Activated naive CD4-positive, alpha-beta T cell treated with anti-CD3 and anti-CD28 coated beads, Interleukin-2, amount 10 ng/mL, durations not matched to agents 7 days and 5 days (primary cell): ENCODE measurements around the gene TEP1.
A peak's percentile ranks its signal among the peaks of the same experiment; 100 is the strongest.

Experiments used
- CTCF ChIA-PET: fragments of 350-600 bp; sonication (Branson Sonifier 250); formaldehyde crosslinking; loops from one replicate; lab custom pipeline; 2021; ENCODE audit warnings: antibody characterized with exemption; lab: Charles Lee
- DNase-seq: peaks from one replicate; pipeline ENCODE4 v3.0.0-alpha.2; 2020
- H3K27ac Mint-ChIP-seq: one replicate; pipeline ENCODE4 v1.8.0; 2021; ENCODE audit warnings: mild to moderate bottlenecking, moderate library complexity, mixed read lengths
- H3K27me3 Mint-ChIP-seq: one replicate; pipeline ENCODE4 v1.8.0; 2021; ENCODE audit warnings: mild to moderate bottlenecking, mixed read lengths
- H3K36me3 Mint-ChIP-seq: one replicate; pipeline ENCODE4 v1.8.0; 2021; ENCODE audit warnings: mixed read lengths
- H3K4me1 Mint-ChIP-seq: one replicate; pipeline ENCODE4 v1.8.0; 2021; ENCODE audit warnings: mixed read lengths
- H3K4me3 Mint-ChIP-seq: one replicate; pipeline ENCODE4 v1.8.0; 2021; ENCODE audit warnings: mild to moderate bottlenecking, moderate library complexity, mixed read lengths
- H3K9me3 Mint-ChIP-seq: one replicate; pipeline ENCODE4 v1.8.0; 2021; ENCODE audit warnings: mixed read lengths

Gene TEP1

GRCh38 chr14:20440882-20441281 lies 27.6 kb upstream of the TEP1 start:
- H3K4me3 Mint-ChIP-seq: no peak overlapping the region
- H3K4me1 Mint-ChIP-seq: peaks cover 22% of the 10 kb centered on the region
- peaks cover 6% of the 10 kb centered on the region for H3K36me3 Mint-ChIP-seq
- CTCF ChIA-PET: interaction anchor here (1.2 kb wide), 1 partner anchor 14 kb away, joined by 3 read pairs; the partner anchor contains the start of genes APEX1 and OSGEP
- no peaks in the 10 kb centered on the region for H3K9me3 Mint-ChIP-seq
- H3K27me3 Mint-ChIP-seq: peaks cover 18% of the 10 kb centered on the region
- H3K27ac Mint-ChIP-seq: peak overlapping the region; percentile 61
- DNase-seq: peak; percentile 46

GRCh38 chr14:20440465-20440864 lies 27.2 kb upstream of the TEP1 start:
- no peak overlapping the region for H3K4me3 Mint-ChIP-seq
- no peaks in the 10 kb centered on the region for H3K9me3 Mint-ChIP-seq
- H3K36me3 Mint-ChIP-seq: peaks cover 6% of the 10 kb centered on the region
- H3K27ac Mint-ChIP-seq: no peak overlapping the region
- H3K27me3 Mint-ChIP-seq: peaks cover 20% of the 10 kb centered on the region
- peaks cover 22% of the 10 kb centered on the region for H3K4me1 Mint-ChIP-seq
- CTCF ChIA-PET: interaction anchor here (1.2 kb wide), 1 partner anchor 14 kb away, joined by 3 read pairs; the partner anchor contains the start of genes APEX1 and OSGEP
- no peak for DNase-seq

GRCh38 chr14:20438664-20439063 lies 25.4 kb upstream of the TEP1 start:
- no peaks in the 10 kb centered on the region for H3K9me3 Mint-ChIP-seq
- no peak overlapping the region for H3K4me3 Mint-ChIP-seq
- H3K36me3 Mint-ChIP-seq: peaks cover 6% of the 10 kb centered on the region
- CTCF ChIA-PET: no interaction called here
- no peak for DNase-seq
- peaks cover 22% of the 10 kb centered on the region for H3K27me3 Mint-ChIP-seq
- H3K27ac Mint-ChIP-seq: no peak overlapping the region
- H3K4me1 Mint-ChIP-seq: peaks cover 22% of the 10 kb centered on the region

- H3K27me3 Mint-ChIP-seq: peaks cover 26% of the 10 kb centered on the region
- no peaks in the 10 kb centered on the region for H3K36me3 Mint-ChIP-seq
- DNase-seq: no peak
- CTCF ChIA-PET: interaction anchor here (0.7 kb wide), 1 partner anchor 9 kb away, joined by 3 read pairs; no protein-coding TSS in a partner anchor
- H3K4me1 Mint-ChIP-seq: peaks cover 14% of the 10 kb centered on the region
- H3K27ac Mint-ChIP-seq: no peak overlapping the region
- no peaks in the 10 kb centered on the region for H3K9me3 Mint-ChIP-seq
- no peak overlapping the region for H3K4me3 Mint-ChIP-seq
These were observed 23.1 kb upstream of the TEP1 start for GRCh38 chr14:20436363-20436755.

GRCh38 chr14:20435582-20436362 lies 22.5 kb upstream of the TEP1 start, which contains the start of gene KLHL33:
TSS of gene KLHL33 (minus strand) at chr14:20436166. CDS start at chr14:20435811, 355 bp downstream.
- Mint-ChIP-seq H3K9me3 (no peaks in the 10 kb centered on the region), H3K27me3 (peaks cover 26% of the 10 kb centered on the region), H3K4me1 (peaks cover 9% of the 10 kb centered on the region), H3K4me3 (no peak within 1 kb of the TSS), H3K27ac (no peak within 1 kb of the TSS), H3K36me3 (no peaks in the 10 kb centered on the region)
- no peak for DNase-seq
- CTCF ChIA-PET: interaction anchor here (0.7 kb wide), 1 partner anchor 9 kb away, joined by 3 read pairs; no protein-coding TSS in a partner anchor

GRCh38 chr14:20434701-20435581 lies 21.6 kb upstream of the TEP1 start:
- H3K27me3 Mint-ChIP-seq: peaks cover 26% of the 10 kb centered on the region
- no peak overlapping the region for H3K27ac Mint-ChIP-seq
- CTCF ChIA-PET: no interaction called here
- no peaks in the 10 kb centered on the region for H3K9me3 Mint-ChIP-seq
- peaks cover 5% of the 10 kb centered on the region for H3K4me1 Mint-ChIP-seq
- no peak for DNase-seq
- H3K36me3 Mint-ChIP-seq: no peaks in the 10 kb centered on the region
- H3K4me3 Mint-ChIP-seq: no peak overlapping the region

- peak overlapping the region; percentile 43 for H3K27ac Mint-ChIP-seq
- CTCF ChIA-PET: interaction anchor here (2.2 kb wide), 1 partner anchor 14 kb away, joined by 7 read pairs; no protein-coding TSS in a partner anchor
These were observed 16.7 kb upstream of the TEP1 start for GRCh38 chr14:20429801-20430669.

GRCh38 chr14:20428802-20429201 lies 15.5 kb upstream of the TEP1 start:
- no peak overlapping the region for H3K4me3 Mint-ChIP-seq

More at GRCh38 chr14:20429801-20430669, 16.7 kb upstream of the TEP1 start:
- Mint-ChIP-seq H3K4me1 (peaks cover 36% of the 10 kb centered on the region), H3K9me3 (no peaks in the 10 kb centered on the region), H3K27me3 (peaks cover 8% of the 10 kb centered on the region), H3K36me3 (peaks cover 2% of the 10 kb centered on the region), H3K4me3 (no peak overlapping the region)
- no peak for DNase-seq

GRCh38 chr14:20428010-20428365 lies 14.7 kb upstream of the TEP1 start:
- H3K4me1 Mint-ChIP-seq: peaks cover 36% of the 10 kb centered on the region
- no peak for DNase-seq
- H3K27ac Mint-ChIP-seq: peak overlapping the region; percentile 90
- H3K4me3 Mint-ChIP-seq: peak overlapping the region; percentile 29
- peaks cover 8% of the 10 kb centered on the region for H3K27me3 Mint-ChIP-seq
- H3K9me3 Mint-ChIP-seq: no peaks in the 10 kb centered on the region
- peaks cover 2% of the 10 kb centered on the region for H3K36me3 Mint-ChIP-seq
- CTCF ChIA-PET: interaction anchor here (1.1 kb wide), 1 partner anchor 12 kb away, joined by 4 read pairs; no protein-coding TSS in a partner anchor

More at GRCh38 chr14:20428802-20429201, 15.5 kb upstream of the TEP1 start:
- Mint-ChIP-seq H3K27ac (peak overlapping the region; percentile 52), H3K9me3 (no peaks in the 10 kb centered on the region), H3K27me3 (peaks cover 8% of the 10 kb centered on the region), H3K36me3 (peaks cover 2% of the 10 kb centered on the region), H3K4me1 (peaks cover 36% of the 10 kb centered on the region)
- no peak for DNase-seq
- CTCF ChIA-PET: interaction anchor here (2.2 kb wide), 1 partner anchor 13 kb away, joined by 7 read pairs; no protein-coding TSS in a partner anchor

GRCh38 chr14:20427231-20428009 lies 14.1 kb upstream of the TEP1 start:
- Mint-ChIP-seq H3K27me3 (peaks cover 4% of the 10 kb centered on the region), H3K27ac (peak overlapping the region; percentile 90), H3K36me3 (peaks cover 2% of the 10 kb centered on the region), H3K4me1 (peaks cover 36% of the 10 kb centered on the region), H3K9me3 (no peaks in the 10 kb centered on the region), H3K4me3 (peak overlapping the region; percentile 29)
- CTCF ChIA-PET: interaction anchor here (1.1 kb wide), 1 partner anchor 12 kb away, joined by 4 read pairs; no protein-coding TSS in a partner anchor
- DNase-seq: no peak

- no peak for DNase-seq
- no peaks in the 10 kb centered on the region for H3K27me3 Mint-ChIP-seq
- H3K4me3 Mint-ChIP-seq: no peak overlapping the region
- H3K27ac Mint-ChIP-seq: no peak overlapping the region
- CTCF ChIA-PET: interaction anchor here (3.2 kb wide), 1 partner anchor 10 kb away, joined by 20 read pairs; no protein-coding TSS in a partner anchor
- peaks cover 34% of the 10 kb centered on the region for H3K4me1 Mint-ChIP-seq
- no peaks in the 10 kb centered on the region for H3K9me3 Mint-ChIP-seq
- peaks cover 2% of the 10 kb centered on the region for H3K36me3 Mint-ChIP-seq
These were observed 11.6 kb upstream of the TEP1 start for GRCh38 chr14:20424851-20425250.

- CTCF ChIA-PET: interaction anchor here (0.7 to 1.1 kb wide), 2 partner anchors 9 to 187 kb away, joined by 3 to 6 read pairs; no protein-coding TSS in a partner anchor
- no peak overlapping the region for H3K4me3 Mint-ChIP-seq
These were observed 9.6 kb upstream of the TEP1 start for GRCh38 chr14:20422886-20423285.

More at GRCh38 chr14:20422886-20423285, 9.6 kb upstream of the TEP1 start:
- Mint-ChIP-seq H3K27ac (no peak overlapping the region), H3K27me3 (no peaks in the 10 kb centered on the region), H3K36me3 (no peaks in the 10 kb centered on the region), H3K9me3 (no peaks in the 10 kb centered on the region), H3K4me1 (peaks cover 15% of the 10 kb centered on the region)
- no peak for DNase-seq
